Measurements from ENCODE around the gene CDHR3. TPM values are rescaled to one million over a fixed set of nuclear protein-coding genes. Genes with fewer than 3 reads are reported as not detected.

Gene CDHR3
- total and polyA plus RNA-seq, 8 donors: 0.86 to 3.7 (median 1.9) TPM

- Histone ChIP-seq H3K27me3 (no peaks in the 10 kb centered on the region), H3K4me3 (no peak overlapping the region), H3K36me3 (no peaks in the 10 kb centered on the region), H3K9me3 (no peaks in the 10 kb centered on the region), H3K4me1 (no peaks in the 10 kb centered on the region), H3K27ac (no peak overlapping the region)
- no peak for TF ChIP-seq CTCF (IDR thresholded peaks at IDR 0.05)
- ATAC-seq (no peak), DNase-seq (no peak), FAIRE-seq (no peak)
- intact Hi-C loops (cut with DNase I): no loop called here
- WGBS, 2 donors: 90 to 94% methylated on average over 2 of the region's 2 CpGs
These were observed 56.4 kb downstream of the CDHR3 start for GRCh38 chr7:106019470-106019820.

GRCh38 chr7:106021151-106022067 lies 58.3 kb downstream of the CDHR3 start:
- no peaks in the 10 kb centered on the region for H3K27me3 ChIP-seq
- no peak for ATAC-seq
- FAIRE-seq: no peak
- H3K4me1 ChIP-seq: no peaks in the 10 kb centered on the region
- intact Hi-C loops (cut with DNase I): no loop called here
- no peaks in the 10 kb centered on the region for H3K9me3 ChIP-seq
- H3K4me3 ChIP-seq: no peak overlapping the region
- no peak overlapping the region for H3K27ac ChIP-seq
- H3K36me3 ChIP-seq: no peaks in the 10 kb centered on the region
- 82 to 86% methylated on average over 11 of the region's 11 CpGs for WGBS, 2 donors
- TF ChIP-seq CTCF (IDR thresholded peaks at IDR 0.05): no peak
- no peak for DNase-seq

DNA sequence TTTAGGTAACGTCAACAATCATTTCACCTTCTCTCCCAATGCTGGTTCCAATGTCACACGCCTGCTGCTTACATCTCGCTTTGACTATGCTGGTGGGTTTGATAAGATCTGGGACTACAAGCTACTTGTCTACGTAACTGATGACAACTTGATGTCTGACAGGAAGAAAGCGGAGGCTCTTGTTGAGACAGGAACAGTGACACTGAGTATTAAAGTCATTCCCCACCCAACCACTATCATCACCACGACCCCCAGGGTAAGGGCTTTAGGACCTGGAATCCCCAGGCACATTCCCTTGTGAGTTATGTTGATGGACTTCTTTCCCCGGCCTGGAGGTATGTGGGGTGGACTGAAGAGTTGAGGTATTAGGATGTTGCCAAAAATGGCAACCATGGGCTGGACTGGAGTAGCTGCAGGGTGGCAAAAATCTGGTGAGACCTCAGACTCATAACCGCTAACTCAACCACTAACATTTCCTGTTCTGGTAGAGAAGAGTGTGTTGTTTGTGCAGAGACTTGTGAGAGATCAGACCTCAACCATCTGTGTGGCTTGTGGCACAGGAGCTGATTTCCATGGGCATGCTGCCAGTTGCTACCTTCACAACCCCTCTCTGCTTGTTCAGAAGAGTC lies 59.2 kb downstream of the CDHR3 start:
- no peak for TF ChIP-seq CTCF (IDR thresholded peaks at IDR 0.05)
- Histone ChIP-seq H3K4me3 (no peak overlapping the region), H3K36me3 (no peaks in the 10 kb centered on the region), H3K9me3 (no peaks in the 10 kb centered on the region), H3K27me3 (no peaks in the 10 kb centered on the region), H3K27ac (no peak overlapping the region), H3K4me1 (no peaks in the 10 kb centered on the region)
- FAIRE-seq: no peak
- DNase-seq: no peak
- WGBS, 2 donors: 82 to 85% methylated on average over 8 of the region's 8 CpGs
- no peak for ATAC-seq
- intact Hi-C loops (cut with DNase I): no loop called here

DNA sequence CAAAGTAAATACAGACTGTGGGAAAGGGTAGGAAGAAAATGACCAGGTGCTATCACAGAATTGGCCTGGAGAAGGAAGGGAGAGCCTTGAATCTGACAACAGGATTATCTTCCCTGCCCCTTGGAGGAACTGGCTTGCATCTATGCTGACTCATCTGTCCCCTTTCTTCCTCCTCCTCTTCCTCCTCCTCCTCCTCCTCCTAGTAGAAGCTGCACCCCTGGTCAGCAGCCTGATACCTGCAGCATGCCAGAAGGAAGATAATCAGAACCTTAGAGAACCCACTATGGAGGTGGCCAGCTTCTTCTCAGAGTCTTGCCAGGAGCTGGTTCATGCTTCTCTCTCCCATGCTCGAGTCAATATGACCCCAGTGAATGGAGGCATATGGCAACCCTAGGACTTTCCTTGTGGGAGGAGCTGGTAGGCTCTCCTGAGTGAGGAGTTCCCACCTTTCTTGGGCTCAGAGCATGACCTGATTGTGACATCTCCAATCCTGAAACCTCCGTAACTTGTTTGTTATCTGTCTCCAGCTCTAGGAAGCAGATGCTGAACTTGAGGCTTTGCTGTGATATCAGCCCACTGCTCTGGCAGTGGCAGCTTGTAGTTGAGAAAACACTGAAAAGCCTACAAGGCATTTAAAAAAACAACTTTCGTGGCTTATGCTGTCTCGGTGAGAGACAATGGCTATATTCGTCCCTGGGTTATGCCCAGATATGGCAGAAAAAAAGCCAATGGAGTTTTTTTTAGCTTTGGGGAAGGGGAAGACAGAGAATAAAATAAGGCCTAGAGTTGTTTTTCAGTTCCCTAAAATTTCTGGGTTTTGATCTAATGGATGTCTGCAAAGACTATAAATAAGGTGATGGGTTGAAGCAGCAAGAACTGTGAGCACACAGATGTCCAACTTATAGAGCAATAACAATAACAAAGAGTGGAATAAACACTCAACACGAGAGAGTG lies 60.6 kb downstream of the CDHR3 start:
- H3K27ac ChIP-seq: no peak overlapping the region
- no peak overlapping the region for H3K4me3 ChIP-seq
- intact Hi-C loops (cut with DNase I): no loop called here
- H3K36me3 ChIP-seq: no peaks in the 10 kb centered on the region
- whole genome bisulfite sequencing, 2 donors: 77 to 83% methylated on average over 6 of the region's 6 CpGs
- H3K9me3 ChIP-seq: no peaks in the 10 kb centered on the region
- H3K27me3 ChIP-seq: no peaks in the 10 kb centered on the region
- no peak for DNase-seq
- H3K4me1 ChIP-seq: no peaks in the 10 kb centered on the region
- ATAC-seq: no peak
- no peak for TF ChIP-seq CTCF (IDR thresholded peaks at IDR 0.05)
- no peak for FAIRE-seq
